Neutrophil (primary cell): Measurements from ENCODE around the gene MCTP1.

ENCODE experiments used
- H3K27ac ChIP-seq: fragments of 200-600 bp; sonication (generic); 2 replicates; pipeline ENCODE4 v1.5.1; 2016; ENCODE audit warnings: mild to moderate bottlenecking, moderate library complexity
- H3K27me3 ChIP-seq: fragments of 200-600 bp; sonication (generic); 2 replicates; pipeline ENCODE4 v1.6.0; 2016; ENCODE audit warnings: mild to moderate bottlenecking
- H3K36me3 ChIP-seq: fragments of 200-600 bp; sonication (generic); 2 replicates; pipeline ENCODE4 v1.5.1; 2017
- H3K4me1 ChIP-seq, 2 experiments: fragments of 200-600 bp in 1 of 2; sonication (generic) in 1 of 2; 1 replicate in 1 of 2; 2 replicates in 1 of 2; pipeline versions ENCODE4 v1.5.1 to v1.6.1; 2013 to 2016; ENCODE audit warnings: low read depth in 1 of 2, low read length in 1 of 2, mild to moderate bottlenecking in 1 of 2, moderate library complexity in 1 of 2; ENCODE audit not compliant: control insufficient read depth in 1 of 2, insufficient read depth in 1 of 2
- H3K4me3 ChIP-seq, 2 experiments: fragments of 200-600 bp in 1 of 2; sonication (generic) in 1 of 2; 1 replicate in 1 of 2; 2 replicates in 1 of 2; pipeline ENCODE4 v1.5.1; 2013 to 2016; ENCODE audit warnings: low read depth in 1 of 2, low read length in 1 of 2, mild to moderate bottlenecking in 1 of 2, moderate library complexity in 1 of 2
- H3K9me3 ChIP-seq: fragments of 200-600 bp; sonication (generic); 2 replicates; pipeline ENCODE4 v1.5.1; 2016
- CTCF ChIP-seq: fragments of 200-600 bp; sonication (generic); IDR thresholded peaks from 2 replicates; pipeline ENCODE4 v1.5.1; 2016; ENCODE audit warnings: antibody characterized with exemption

Gene MCTP1

GRCh38 chr5:94893412-94894135 lies 391.3 kb downstream of the MCTP1 start:
- no peak overlapping the region for H3K27ac ChIP-seq
- H3K4me3 ChIP-seq = no peak overlapping the region
- H3K36me3 ChIP-seq = peaks cover 49% of the 10 kb centered on the region
- H3K4me1 ChIP-seq = no peaks in the 10 kb centered on the region
- TF ChIP-seq CTCF = no peak
- H3K9me3 ChIP-seq = no peaks in the 10 kb centered on the region
- no peaks in the 10 kb centered on the region for H3K27me3 ChIP-seq

DNA sequence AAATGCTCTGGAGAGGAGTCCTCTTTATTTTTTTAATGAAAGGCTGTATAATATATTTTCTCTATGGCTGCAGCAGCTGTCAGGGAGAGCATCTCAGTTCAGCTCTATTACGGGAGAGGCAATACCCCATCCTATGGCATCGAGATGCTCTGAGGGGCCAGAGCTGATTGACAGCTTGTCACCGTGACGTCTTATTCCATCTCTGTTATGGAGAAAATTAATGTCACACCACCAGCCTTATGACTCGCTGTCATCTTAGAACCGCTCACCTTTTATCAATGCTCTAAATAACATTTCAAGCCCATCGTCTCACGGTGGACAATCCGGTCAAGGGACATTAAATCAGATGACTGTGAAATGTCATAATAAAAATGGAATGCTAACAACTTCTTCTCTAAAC lies 392.9 kb downstream of the MCTP1 start:
- Histone ChIP-seq H3K27me3 (no peaks in the 10 kb centered on the region), H3K4me1 (no peaks in the 10 kb centered on the region), H3K4me3 (no peak overlapping the region), H3K9me3 (no peaks in the 10 kb centered on the region), H3K27ac (no peak overlapping the region), H3K36me3 (peaks cover 54% of the 10 kb centered on the region)
- no peak for TF ChIP-seq CTCF

DNA sequence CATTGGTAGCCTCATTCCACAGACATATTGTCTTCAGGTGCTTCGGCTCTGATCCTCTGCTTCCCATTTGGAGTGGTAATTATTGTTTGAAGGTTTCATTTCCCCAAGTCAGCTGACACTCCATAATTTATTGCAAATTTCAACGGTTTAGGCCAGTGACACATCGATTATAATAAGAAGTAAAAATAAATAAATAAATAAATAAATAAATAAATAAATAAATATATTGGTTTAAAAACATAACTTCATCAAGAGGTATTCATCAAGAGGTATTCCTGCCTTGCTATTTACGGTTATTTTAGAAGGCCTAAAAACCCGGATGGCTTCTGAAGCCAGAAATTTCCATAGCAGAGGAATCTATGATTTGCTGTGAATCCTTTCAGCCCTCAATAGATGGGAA lies 393.3 kb downstream of the MCTP1 start:
- no peak for TF ChIP-seq CTCF
- no peaks in the 10 kb centered on the region for H3K27me3 ChIP-seq
- H3K9me3 ChIP-seq = no peaks in the 10 kb centered on the region
- H3K4me3 ChIP-seq = no peak overlapping the region
- peaks cover 55% of the 10 kb centered on the region for H3K36me3 ChIP-seq
- no peaks in the 10 kb centered on the region for H3K4me1 ChIP-seq
- no peak overlapping the region for H3K27ac ChIP-seq

GRCh38 chr5:94890907-94891306 lies 394.0 kb downstream of the MCTP1 start:
- H3K27me3 ChIP-seq = no peaks in the 10 kb centered on the region
- no peak overlapping the region for H3K4me3 ChIP-seq
- no peaks in the 10 kb centered on the region for H3K4me1 ChIP-seq
- no peak overlapping the region for H3K27ac ChIP-seq
- no peaks in the 10 kb centered on the region for H3K9me3 ChIP-seq
- peaks cover 57% of the 10 kb centered on the region for H3K36me3 ChIP-seq
- no peak for TF ChIP-seq CTCF

DNA sequence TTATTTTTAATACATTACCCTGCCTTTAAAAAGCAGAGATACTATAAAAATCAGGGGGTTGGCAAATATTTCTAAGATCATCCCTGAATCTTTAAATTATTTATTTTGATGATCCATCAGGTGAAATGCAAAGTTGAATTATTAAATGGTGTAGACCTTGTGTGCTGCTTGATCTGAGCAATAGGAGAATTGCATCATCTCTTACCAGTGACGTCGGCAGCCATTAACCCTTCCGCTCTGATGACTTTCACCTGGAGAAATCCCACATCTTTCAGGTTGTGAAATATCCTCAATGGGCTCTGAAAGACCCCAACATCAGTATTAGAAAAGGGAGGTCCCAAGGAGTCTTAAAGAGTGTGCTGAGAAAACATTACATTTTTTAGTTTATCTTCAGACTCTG lies 396.2 kb downstream of the MCTP1 start:
- Histone ChIP-seq H3K9me3 (no peaks in the 10 kb centered on the region), H3K4me1 (no peaks in the 10 kb centered on the region), H3K4me3 (no peak overlapping the region), H3K36me3 (peaks cover 65% of the 10 kb centered on the region), H3K27me3 (no peaks in the 10 kb centered on the region), H3K27ac (no peak overlapping the region)
- no peak for TF ChIP-seq CTCF

DNA sequence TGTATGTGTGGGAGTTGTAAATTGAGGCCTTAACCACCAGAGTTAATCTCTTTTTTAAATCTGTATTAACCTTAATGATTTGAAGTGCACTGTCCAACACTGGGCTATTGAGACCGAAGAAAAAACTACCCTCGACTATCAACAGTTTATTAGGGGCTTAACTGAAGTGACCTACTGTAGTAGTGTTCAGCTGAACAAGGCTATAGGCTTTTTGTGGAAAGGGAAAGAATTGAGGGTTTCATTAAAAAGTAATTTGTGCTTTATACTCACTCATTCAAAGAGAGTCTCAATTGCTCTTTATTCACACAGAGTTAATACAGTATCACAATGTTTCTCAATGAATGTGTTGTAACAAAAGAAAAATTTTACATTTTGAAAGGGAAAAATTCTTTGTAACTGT lies 399.0 kb downstream of the MCTP1 start:
- Histone ChIP-seq H3K27me3 (no peaks in the 10 kb centered on the region), H3K4me3 (no peak overlapping the region), H3K36me3 (peaks cover 45% of the 10 kb centered on the region), H3K9me3 (no peaks in the 10 kb centered on the region), H3K4me1 (no peaks in the 10 kb centered on the region), H3K27ac (no peak overlapping the region)
- TF ChIP-seq CTCF = no peak
